CD14-positive monocyte (primary cell): ENCODE results near the gene ZDHHC7. TPM values are rescaled to one million over a fixed set of nuclear protein-coding genes. Genes with fewer than 3 reads are reported as not detected.

Experiments
- DNase-seq, 3 donors: peaks; one replicate each; pipeline ENCODE4 v3.0.0-alpha.2; 2011 to 2022
- H2AFZ ChIP-seq: 2 replicates; pipeline ENCODE4 v1.6.0; 2012; ENCODE audit warnings: mild to moderate bottlenecking, low read depth, low read length, inconsistent platforms; ENCODE audit not compliant: insufficient read depth, poor library complexity, severe bottlenecking
- H3K27ac ChIP-seq, 2 donors: 1 replicate in 1 of 2; 2 replicates in 1 of 2; pipeline ENCODE4 v1.5.1; 2012 to 2013; ENCODE audit warnings: low read length in 2 of 2, control low read depth in 1 of 2, inconsistent platforms in 1 of 2, low read depth in 1 of 2, mild to moderate bottlenecking in 1 of 2
- H3K27me3 ChIP-seq, 2 donors: one replicate each; pipeline versions ENCODE4 v1.6.0 to v1.6.1; 2011 to 2013; ENCODE audit warnings: low read length in 2 of 2; ENCODE audit not compliant: control insufficient read depth in 2 of 2, insufficient read depth in 2 of 2
- H3K36me3 ChIP-seq, 2 donors: replicated peaks in 1 of 2; 1 replicate in 1 of 2; 2 replicates in 1 of 2; pipeline versions ENCODE4 v1.5.1 to v1.6.1; 2012 to 2013; ENCODE audit warnings: low read length in 2 of 2, control low read depth in 1 of 2, inconsistent platforms in 1 of 2, mild to moderate bottlenecking in 1 of 2; ENCODE audit not compliant: insufficient read depth in 2 of 2, control insufficient read depth in 1 of 2
- H3K4me1 ChIP-seq, 2 donors: 1 replicate in 1 of 2; 2 replicates in 1 of 2; pipeline versions ENCODE4 v1.5.1 to v1.6.1; 2012 to 2013; ENCODE audit warnings: low read length in 2 of 2, control low read depth in 1 of 2, inconsistent platforms in 1 of 2, mild to moderate bottlenecking in 1 of 2, moderate library complexity in 1 of 2; ENCODE audit not compliant: insufficient read depth in 2 of 2, control insufficient read depth in 1 of 2
- H3K4me2 ChIP-seq: replicated peaks from 2 replicates; pipeline ENCODE3; 2012; ENCODE audit warnings: low read length, moderate library complexity, mild to moderate bottlenecking; ENCODE audit not compliant: poor library complexity, severe bottlenecking; ENCODE audit errors: extremely low read depth
- H3K4me3 ChIP-seq, 3 experiments: fragments of 200-600 bp in 1 of 3; sonication (generic) in 1 of 3; replicated peaks in 1 of 3; 1 replicate in 2 of 3; 2 replicates in 1 of 3; pipeline ENCODE4 v1.5.1; 2011 to 2013; ENCODE audit warnings: low read length in 3 of 3, mild to moderate bottlenecking in 3 of 3, control low read depth in 2 of 3, low read depth in 2 of 3, inconsistent platforms in 1 of 3, moderate library complexity in 1 of 3
- H3K79me2 ChIP-seq: 2 replicates; pipeline ENCODE4 v1.6.0; 2012; ENCODE audit warnings: mild to moderate bottlenecking, control low read depth, inconsistent platforms, low read length, moderate library complexity; ENCODE audit not compliant: insufficient read depth
- H3K9ac ChIP-seq: 2 replicates; pipeline ENCODE4 v1.6.0; 2017; ENCODE audit warnings: low read length, mild to moderate bottlenecking; ENCODE audit not compliant: insufficient read depth, poor library complexity, severe bottlenecking
- H3K9me3 ChIP-seq, 2 donors: replicated peaks in 1 of 2; 1 replicate in 1 of 2; 2 replicates in 1 of 2; pipeline versions ENCODE4 v1.5.1 to v1.6.1; 2012 to 2013; ENCODE audit warnings: low read length in 2 of 2, control low read depth in 1 of 2; ENCODE audit not compliant: control insufficient read depth in 1 of 2, insufficient read depth in 1 of 2
- H4K20me1 ChIP-seq: 2 replicates; pipeline ENCODE4 v1.6.0; 2012; ENCODE audit warnings: mild to moderate bottlenecking, low read length, control low read depth, moderate library complexity; ENCODE audit not compliant: insufficient read depth
- H3K27ac Mint-ChIP-seq, 7 donors: one replicate each; pipeline ENCODE4 v1.8.0; 2020; ENCODE audit warnings: mild to moderate bottlenecking in 7 of 7, mixed read lengths in 7 of 7, moderate library complexity in 6 of 7, inconsistent platforms in 2 of 7
- H3K27me3 Mint-ChIP-seq, 3 donors: one replicate each; pipeline ENCODE4 v1.8.0; 2021 to 2022; ENCODE audit warnings: low read depth in 3 of 3, mild to moderate bottlenecking in 3 of 3, mixed read lengths in 3 of 3, moderate library complexity in 3 of 3, inconsistent platforms in 1 of 3
- H3K36me3 Mint-ChIP-seq, 2 donors: one replicate each; pipeline ENCODE4 v1.8.0; 2020; ENCODE audit warnings: mixed read lengths in 2 of 2, inconsistent platforms in 1 of 2, mild to moderate bottlenecking in 1 of 2
- H3K4me1 Mint-ChIP-seq: one replicate; pipeline ENCODE4 v1.8.0; 2020; ENCODE audit warnings: mild to moderate bottlenecking, mixed read lengths
- H3K4me3 Mint-ChIP-seq, 2 donors: one replicate each; pipeline ENCODE4 v1.8.0; 2020; ENCODE audit warnings: mild to moderate bottlenecking in 2 of 2, mixed read lengths in 2 of 2, moderate library complexity in 1 of 2
- H3K9me3 Mint-ChIP-seq, 7 donors: one replicate each; pipeline ENCODE4 v1.8.0; 2020 to 2022; ENCODE audit warnings: mixed read lengths in 7 of 7, mild to moderate bottlenecking in 6 of 7, moderate library complexity in 6 of 7, inconsistent platforms in 2 of 7
- WGBS: methylation state at CpG from one replicate; pipeline ENCODE4 v1.1.5; 2013; ENCODE audit warnings: missing lambda C conversion rate; ENCODE audit not compliant: insufficient coverage; 5-methylcytosine and 5-hydroxymethylcytosine counted together
- intact Hi-C, 2 donors: fragments of 100-400 bp; cut with micrococcal nuclease; formaldehyde crosslinking; loops; one replicate each; pipeline versions ENCODE4 v1.15.0 to v1.15.1; 2023
- polyA plus RNA-seq, 3 donors: library from polyadenylated mRNA; depleted of rRNA in 1 of 3; unstranded in 2 of 3; stranded (reverse) in 1 of 3; fragments of 300-500 nt in 2 of 3; fragments of >200 nt in 1 of 3; fragmentation: Illumina TruSeq in 2 of 3; gene quantifications; 1 replicate in 2 of 3; 2 replicates in 1 of 3; pipeline ENCODE4 v1.2.3, GENCODE V29; 2012 to 2021
- TF ChIP-seq, protein P1 (sequence below): fragments of 200-600 bp; IDR thresholded peaks from one replicate; pipeline ENCODE4 v1.8.0; 2022; ENCODE audit warnings: antibody characterized with exemption, mild to moderate bottlenecking

ZDHHC7 gene
- polyA plus RNA-seq, 3 donors, result 99.7 to 189 (median 129) TPM

DNA sequence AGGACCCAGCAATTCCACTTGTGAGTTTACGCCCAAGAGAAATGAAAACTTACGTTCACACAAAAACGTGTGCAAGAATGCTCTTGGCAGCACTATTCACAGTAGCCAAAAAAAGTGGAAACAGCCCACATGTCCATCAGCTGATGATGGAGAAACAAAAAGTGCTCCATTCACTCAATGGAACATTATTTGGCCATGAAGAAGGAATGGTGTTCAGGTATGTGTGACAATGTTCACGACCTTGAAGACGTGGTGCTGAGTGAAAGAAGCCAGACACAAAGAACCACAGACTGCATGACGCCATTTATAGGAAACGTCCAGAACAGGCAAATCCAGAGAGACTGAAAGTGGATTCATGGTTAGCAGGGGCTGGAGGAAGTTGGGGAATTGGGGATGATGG, 84.9 kb downstream of the ZDHHC7 start:
- Histone ChIP-seq H4K20me1 (no peaks in the 10 kb centered on the region), H3K9me3 (no peaks in the 10 kb centered on the region), H3K4me1 (peaks cover 4 to 28% of the 10 kb centered on the region in 2 donors), H3K36me3 (no peaks in the 10 kb centered on the region), H3K79me2 (no peaks in the 10 kb centered on the region), H3K27me3 (no peaks in the 10 kb centered on the region), H3K27ac (no peak overlapping the region), H3K4me2 (no peak overlapping the region), H3K9ac (no peak overlapping the region), H3K4me3 (no peak overlapping the region), H2AFZ (no peak overlapping the region)
- no peak for DNase-seq
- TF ChIP-seq, protein P1, sequence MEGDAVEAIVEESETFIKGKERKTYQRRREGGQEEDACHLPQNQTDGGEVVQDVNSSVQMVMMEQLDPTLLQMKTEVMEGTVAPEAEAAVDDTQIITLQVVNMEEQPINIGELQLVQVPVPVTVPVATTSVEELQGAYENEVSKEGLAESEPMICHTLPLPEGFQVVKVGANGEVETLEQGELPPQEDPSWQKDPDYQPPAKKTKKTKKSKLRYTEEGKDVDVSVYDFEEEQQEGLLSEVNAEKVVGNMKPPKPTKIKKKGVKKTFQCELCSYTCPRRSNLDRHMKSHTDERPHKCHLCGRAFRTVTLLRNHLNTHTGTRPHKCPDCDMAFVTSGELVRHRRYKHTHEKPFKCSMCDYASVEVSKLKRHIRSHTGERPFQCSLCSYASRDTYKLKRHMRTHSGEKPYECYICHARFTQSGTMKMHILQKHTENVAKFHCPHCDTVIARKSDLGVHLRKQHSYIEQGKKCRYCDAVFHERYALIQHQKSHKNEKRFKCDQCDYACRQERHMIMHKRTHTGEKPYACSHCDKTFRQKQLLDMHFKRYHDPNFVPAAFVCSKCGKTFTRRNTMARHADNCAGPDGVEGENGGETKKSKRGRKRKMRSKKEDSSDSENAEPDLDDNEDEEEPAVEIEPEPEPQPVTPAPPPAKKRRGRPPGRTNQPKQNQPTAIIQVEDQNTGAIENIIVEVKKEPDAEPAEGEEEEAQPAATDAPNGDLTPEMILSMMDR, result no peak
- Mint-ChIP-seq H3K27ac (no peak overlapping the region), H3K9me3 (peaks cover 0 to 7% (median 3%) of the 10 kb centered on the region in 7 donors), H3K4me3 (no peak overlapping the region), H3K27me3 (peaks cover 4 to 7% (median 4%) of the 10 kb centered on the region in 3 donors), H3K36me3 (peaks cover 0 to 4% of the 10 kb centered on the region in 2 donors), H3K4me1 (peaks cover 17% of the 10 kb centered on the region)
- WGBS, result 95% methylated on average over 4 of the region's 7 CpGs
- intact Hi-C loops, result loop anchor here in 1 of 2 donors (5.0 kb wide), 1 partner anchor 46 kb away; no protein-coding TSS in a partner anchor

DNA sequence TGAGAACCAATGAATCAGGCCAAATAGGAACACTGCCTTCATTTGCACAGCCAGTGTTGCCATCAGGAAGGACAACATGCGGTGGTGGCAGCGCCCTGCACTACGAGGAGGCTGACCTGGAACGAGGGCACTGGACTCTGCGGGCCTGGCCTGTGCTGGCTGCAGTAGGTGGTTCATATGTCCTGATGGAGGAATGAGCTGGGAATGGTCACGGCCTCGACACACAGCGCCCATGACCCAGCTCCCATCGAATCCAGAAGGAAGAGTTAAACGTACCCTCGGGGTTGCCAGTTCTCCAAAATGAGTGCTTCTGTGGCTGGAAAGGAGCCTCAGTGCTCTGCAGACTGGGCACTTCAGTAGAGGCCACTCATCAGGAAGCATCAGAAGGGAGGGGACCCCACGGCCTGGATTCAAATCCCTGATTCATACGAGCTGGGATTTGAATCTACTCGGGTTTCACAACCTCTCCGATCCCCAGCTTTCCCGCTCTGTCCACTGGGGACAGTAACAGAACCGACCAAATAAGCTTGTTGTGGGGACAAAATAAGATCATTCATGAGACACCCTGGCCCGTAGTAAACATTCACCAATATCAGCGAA, 85.5 kb downstream of the ZDHHC7 start:
- Histone ChIP-seq H3K4me2 (no peak overlapping the region), H3K9me3 (no peaks in the 10 kb centered on the region), H3K9ac (no peak overlapping the region), H3K4me1 (peaks cover 4 to 28% of the 10 kb centered on the region in 2 donors), H3K79me2 (no peaks in the 10 kb centered on the region), H3K27ac (no peak overlapping the region), H4K20me1 (no peaks in the 10 kb centered on the region), H2AFZ (no peak overlapping the region), H3K27me3 (no peaks in the 10 kb centered on the region), H3K4me3 (no peak overlapping the region), H3K36me3 (no peaks in the 10 kb centered on the region)
- H3K27ac Mint-ChIP-seq, result no peak overlapping the region
- H3K36me3 Mint-ChIP-seq, result peaks cover 0 to under 1% of the 10 kb centered on the region in 2 donors
- no peak overlapping the region for H3K4me3 Mint-ChIP-seq
- H3K4me1 Mint-ChIP-seq, result peaks cover 17% of the 10 kb centered on the region
- peaks cover 4 to 7% (median 4%) of the 10 kb centered on the region in 3 donors for H3K27me3 Mint-ChIP-seq
- WGBS, result 90% methylated on average over 12 of the region's 19 CpGs
- TF ChIP-seq, protein P1, result no peak
- intact Hi-C loops, result loop anchor here (2.0 to 5.0 kb wide), 2 partner anchors 45 to 46 kb away; no protein-coding TSS in a partner anchor
- H3K9me3 Mint-ChIP-seq, result peaks cover 0 to 2% (median 0%) of the 10 kb centered on the region in 7 donors
- no peak for DNase-seq
